GM12878 (cell line): ENCODE measurements around the gene EHD1. TPM values are rescaled to one million over a fixed set of nuclear protein-coding genes. Genes with fewer than 3 reads are reported as not detected.

Experiments used
- ATAC-seq: fragments of 200-7000 bp; cut with Tn5 transposase; 3 replicates; pipeline ENCODE4 v1.9.1; 2020; ENCODE audit warnings: mild to moderate bottlenecking, moderate library complexity
- BruUV-seq: library from RNA; stranded (reverse); fragments of 400-500 nt; replicated peaks from 2 replicates; lab custom pipeline; 2021; lab: Mats Ljungman, UMichigan
- CTCF ChIA-PET: fragments of 300-600 bp; sonication (Branson Sonifier 250); formaldehyde crosslinking; extraction: SDS; loops from one replicate; lab custom pipeline; 2021; ENCODE audit warnings: inconsistent platforms; lab: Yijun Ruan, JAX
- POLR2A ChIA-PET: fragments of 350-600 bp; formaldehyde crosslinking; extraction: SDS; loops from one replicate; lab custom pipeline; 2021; ENCODE audit warnings: inconsistent platforms; lab: Charles Lee
- RAD21 ChIA-PET: fragments of 300-600 bp; sonication (Branson Sonifier 250); formaldehyde crosslinking; loops from one replicate; lab custom pipeline; 2023; ENCODE audit warnings: antibody characterized with exemption; ENCODE audit not compliant: unreplicated experiment; lab: Charles Lee
- SMC1A ChIA-PET: fragments of 300-600 bp; sonication (Branson Sonifier 250); formaldehyde crosslinking; loops from one replicate; lab custom pipeline; 2023; ENCODE audit not compliant: unreplicated experiment, uncharacterized antibody; lab: Charles Lee
- DNase-seq: peaks from one replicate; pipeline ENCODE4 v3.0.0-alpha.2; 2011; ENCODE audit warnings: low read depth, low spot score
- FAIRE-seq: peaks from 3 replicates; lab custom pipeline; 2011; peaks lifted over from hg19 to GRCh38; lab: Jason Lieb, UNC
- H2AFZ ChIP-seq: 2 replicates; pipeline ENCODE4 v1.6.0; 2011; ENCODE audit warnings: low read depth, low read length, control low read depth; ENCODE audit not compliant: control insufficient read depth
- H3K27ac ChIP-seq: 2 replicates; pipeline ENCODE4 v1.5.1; 2011; ENCODE audit warnings: control low read depth; ENCODE audit not compliant: control insufficient read depth, insufficient read depth
- H3K27me3 ChIP-seq, 2 experiments: replicated peaks in 1 of 2; 2 replicates each; pipeline versions ENCODE4 v1.6.0 to v1.6.1; 2011; ENCODE audit warnings: low read length in 1 of 2; ENCODE audit not compliant: control insufficient read depth in 2 of 2, insufficient read depth in 2 of 2
- H3K36me3 ChIP-seq, 2 experiments: 2 replicates each; pipeline ENCODE4 v1.5.1; 2011; ENCODE audit warnings: low read length in 1 of 2; ENCODE audit not compliant: control insufficient read depth in 2 of 2, insufficient read depth in 2 of 2
- H3K4me1 ChIP-seq: 2 replicates; pipeline ENCODE4 v1.6.1; 2011; ENCODE audit warnings: mild to moderate bottlenecking, low read length, moderate library complexity, mixed read lengths; ENCODE audit not compliant: control insufficient read depth, insufficient read depth
- H3K4me2 ChIP-seq: 2 replicates; pipeline ENCODE4 v1.6.0; 2011; ENCODE audit warnings: control low read depth; ENCODE audit not compliant: control insufficient read depth, insufficient read depth
- H3K4me3 ChIP-seq: fragments of 200-600 bp; sonication (generic); 2 replicates; pipeline ENCODE4 v1.5.1; 2016
- H3K79me2 ChIP-seq: 2 replicates; pipeline ENCODE4 v1.6.0; 2011; ENCODE audit warnings: low read length; ENCODE audit not compliant: control insufficient read depth, insufficient read depth
- H3K9ac ChIP-seq: 2 replicates; pipeline ENCODE4 v1.8.0; 2011; ENCODE audit warnings: low read length, control low read depth, mixed read lengths; ENCODE audit not compliant: control insufficient read depth, insufficient read depth
- H3K9me3 ChIP-seq: replicated peaks from 3 replicates; pipeline ENCODE4 v1.5.1; 2011; ENCODE audit warnings: mild to moderate bottlenecking, low read length; ENCODE audit not compliant: control insufficient read depth, insufficient read depth
- H4K20me1 ChIP-seq: 2 replicates; pipeline ENCODE4 v1.6.0; 2011; ENCODE audit not compliant: control insufficient read depth, insufficient read depth
- BACH1 ChIP-seq: fragments of 450-650 bp; IDR thresholded peaks from 2 replicates; pipeline ENCODE4 v1.6.1; 2017; ENCODE audit warnings: mild to moderate bottlenecking, borderline replicate concordance
- BHLHE40 ChIP-seq, 2 experiments: fragments of 450-650 bp in 1 of 2; IDR thresholded peaks; 2 replicates each; pipeline ENCODE4 v1.6.1; 2011 to 2017; ENCODE audit warnings: low read depth in 2 of 2, borderline replicate concordance in 1 of 2, improper control_type of control experiment in 1 of 2, low read length in 1 of 2, mild to moderate bottlenecking in 1 of 2
- LARP7 ChIP-seq: fragments of 450-650 bp; IDR thresholded peaks from 2 replicates; pipeline ENCODE4 v1.6.1; 2017; ENCODE audit warnings: mild to moderate bottlenecking
- MAX ChIP-seq: IDR thresholded peaks from 2 replicates; pipeline ENCODE4 v1.6.1; 2012; ENCODE audit warnings: low read depth, low read length, improper control_type of control experiment
- PBX3 ChIP-seq: IDR thresholded peaks from 2 replicates; pipeline ENCODE4 v1.6.1; 2011; ENCODE audit warnings: mild to moderate bottlenecking, low read depth, low read length, moderate library complexity; ENCODE audit not compliant: insufficient replicate concordance
- POLR2A ChIP-seq: IDR thresholded peaks from 2 replicates; pipeline ENCODE4 v1.6.1; 2011; ENCODE audit warnings: low read depth, mild to moderate bottlenecking, low read length
- POU2F2 ChIP-seq: IDR thresholded peaks from 3 replicates; pipeline ENCODE4 v1.6.1; 2011; ENCODE audit warnings: low read depth, mild to moderate bottlenecking, low read length, borderline replicate concordance
- RAD51 ChIP-seq: fragments of 450-650 bp; IDR thresholded peaks from 2 replicates; pipeline ENCODE4 v1.6.1; 2016; ENCODE audit warnings: moderate library complexity, mild to moderate bottlenecking, inconsistent platforms
- RELB ChIP-seq: fragments of 450-650 bp; IDR thresholded peaks from 2 replicates; pipeline ENCODE4 v1.6.1; 2017; ENCODE audit warnings: low read depth, mild to moderate bottlenecking, moderate library complexity
- SUPT20H ChIP-seq: IDR thresholded peaks from 2 replicates; pipeline ENCODE4 v1.6.1; 2011; ENCODE audit warnings: low read depth, mild to moderate bottlenecking, low read length, moderate library complexity, borderline replicate concordance; ENCODE audit not compliant: control insufficient read depth
- ZNF207 ChIP-seq: fragments of 450-650 bp; IDR thresholded peaks from 2 replicates; pipeline ENCODE4 v1.6.1; 2014; ENCODE audit warnings: antibody characterized with exemption, mild to moderate bottlenecking, borderline replicate concordance
- ZNF24 ChIP-seq: fragments of 450-650 bp; IDR thresholded peaks from 2 replicates; pipeline ENCODE4 v1.6.1; 2017; ENCODE audit warnings: antibody characterized with exemption, mild to moderate bottlenecking
- ZNF687 ChIP-seq: fragments of 450-650 bp; IDR thresholded peaks from 2 replicates; pipeline ENCODE4 v1.6.1; 2017; ENCODE audit warnings: mild to moderate bottlenecking, moderate library complexity
- WGBS: methylation state at CpG from one replicate; pipeline ENCODE4 v1.1.6; 2016; ENCODE audit warnings: low lambda C conversion rate; ENCODE audit not compliant: insufficient replicate concordance, insufficient coverage; ENCODE audit errors: missing lambda C conversion rate; 5-methylcytosine and 5-hydroxymethylcytosine counted together
- in situ Hi-C: fragments of 300-500 bp; cut with MboI; formaldehyde crosslinking; loops from 9 replicates; pipeline ENCODE4 v1.14.3; 2018; ENCODE audit warnings: mixed read lengths
- intact Hi-C: fragments of 100-400 bp; cut with micrococcal nuclease; formaldehyde crosslinking; loops from one replicate; pipeline ENCODE4 v1.14.2; 2022; ENCODE audit not compliant: unreplicated experiment
- polyA plus RNA-seq, 11 experiments: library from polyadenylated mRNA; depleted of rRNA in 4 of 11; unstranded in 6 of 11; stranded (reverse) in 5 of 11; fragments of >200 nt; fragmentation: Nextera tagmentation in 4 of 11; fragmentation: Illumina TruSeq in 1 of 11; extraction: Ambion mirVana in 4 of 11; extraction: Trizol in 1 of 11; gene quantifications; 1 replicate in 1 of 11; 2 replicates in 10 of 11; pipeline versions ENCODE4 v1.2.1 to v1.2.3, GENCODE V29; 2011 to 2016; ENCODE audit warnings: inconsistent platforms in 2 of 11, missing spikeins in 2 of 11, low read depth in 1 of 11
- total RNA-seq, 4 experiments: library from RNA; depleted of rRNA in 3 of 4; stranded (reverse); fragments of >200 nt in 3 of 4; fragmentation: Illumina TruSeq in 1 of 4; extraction: Trizol in 1 of 4; gene quantifications; 2 replicates each; pipeline versions ENCODE4 v1.2.1 to v1.2.3, GENCODE V29; 2013 to 2021

EHD1 gene
- total and polyA plus RNA-seq, 10 of the 15 experiments (the other 5 are each of a cell fraction or from before 2014, with no cell fraction given), result 1.0 to 165 (median 66.5) TPM

- peaks cover 33 to 57% of the 10 kb centered on the region in 2 experiments; a peak in 3 of 4 replicates for H3K36me3 ChIP-seq
- H3K27ac ChIP-seq, result peak overlapping the region; percentile 99
- 5% methylated on average over 19 of the region's 19 CpGs for WGBS
- ChIA-PET POLR2A (interaction anchor here (0.7 to 24.3 kb wide), 9 partner anchors 9 to 756 kb away, joined by 3 to 620 read pairs (median 4); partner anchors contain the start of genes CDC42BPG, EHD1, MAP3K11 and MEN1), SMC1A (interaction anchor here (0.8 to 15.0 kb wide), 8 partner anchors 7 to 86 kb away, joined by 3 to 306 read pairs (median 8); partner anchors contain the start of gene EHD1), RAD21 (interaction anchor here (0.5 to 15.8 kb wide), 7 partner anchors 10 to 649 kb away, joined by 3 to 316 read pairs (median 7); partner anchors contain the start of genes CDC42BPG and EHD1), CTCF (interaction anchor here (0.7 to 28.8 kb wide), 5 partner anchors 8 to 197 kb away, joined by 3 to 1208 read pairs (median 37); partner anchors contain the start of genes CDC42BPG and EHD1)
- H3K27me3 ChIP-seq, result no peaks in the 10 kb centered on the region
- no peaks in the 10 kb centered on the region for H3K9me3 ChIP-seq
- DNase-seq (no peak), FAIRE-seq (no peak), ATAC-seq (peak; percentile 45)
- H3K4me3 ChIP-seq, result no peak overlapping the region; the same call in 1 of the 2 replicates
- peaks cover 70% of the 10 kb centered on the region for H3K79me2 ChIP-seq
- BruUV-seq, result no TSS peak
- peak overlapping the region; percentile 97 for H3K4me2 ChIP-seq
- H2AFZ ChIP-seq, result no peak overlapping the region
- intact Hi-C loops (loop anchor here (1.0 to 2.0 kb wide), 2 partner anchors 7 to 18 kb away; no protein-coding TSS in a partner anchor), in situ Hi-C loops (no loop called here)
- H3K4me1 ChIP-seq, result peaks cover 92% of the 10 kb centered on the region
- H4K20me1 ChIP-seq, result no peaks in the 10 kb centered on the region
- H3K9ac ChIP-seq, result peak overlapping the region; percentile 77
- TF ChIP-seq ZNF24, result 0 out of 2 replicates have a peak, but pooled peaks have one; percentile 22
- TF ChIP-seq BACH1, result no peak
- TF ChIP-seq LARP7, result peak; percentile 13; the same call in 1 of the 2 replicates
- peak; percentile 71 for TF ChIP-seq PBX3
- TF ChIP-seq POLR2A, result peak; percentile 49; the same call in 1 of the 2 replicates
- TF ChIP-seq POU2F2, result no peak
- no peak for TF ChIP-seq RAD51
- peak; percentile 54; the same call in 1 of the 2 replicates for TF ChIP-seq ZNF687
- TF ChIP-seq RELB, result no peak
- no peak for TF ChIP-seq MAX
- TF ChIP-seq BHLHE40 (IDR thresholded peaks at IDR 0.05; ENCODE audit: borderline replicate concordance in 1 of 2, low read depth in 2 of 2, low read length in 1 of 2), result peak; percentile 9 to 64; a peak in 2 of 4 replicates
- TF ChIP-seq ZNF207, result 0 out of 2 replicates have a peak, but pooled peaks have one; percentile 2
- TF ChIP-seq SUPT20H, result no peak
These were observed 19.8 kb downstream of the EHD1 start for GRCh38 chr11:64858467-64859263.
